ENCODE measurements around the gene GAB2.
"Not testable (repeated sequence)": the region's sequence is repeated elsewhere in the genome, so short reads cannot be mapped to it uniquely, and the experiment has no call there.

- not testable (repeated sequence) for TF ChIP-seq CTCF, POLR2A, POLR2AphosphoS5, EP300 (IDR thresholded peaks at IDR 0.05)
Measured at GRCh38 chr11:78272625-78273269, 144.9 kb downstream of the GAB2 start.

Measured in stomach (tissue), 4 donors.